Cardiac fibroblast (primary cell): ENCODE results near the gene SPACA9.

Experiments used
- DNase-seq, 2 donors: peaks; one replicate each; pipeline versions ENCODE4 v3.0.0 to v3.0.0-alpha.2; 2010; ENCODE audit warnings: low read depth in 2 of 2
- H3K4me3 ChIP-seq, 2 donors: replicated peaks in 1 of 2; 1 replicate in 1 of 2; 2 replicates in 1 of 2; pipeline ENCODE4 v1.5.1; 2011; ENCODE audit warnings: low read depth in 2 of 2, low read length in 2 of 2, mild to moderate bottlenecking in 2 of 2, moderate library complexity in 1 of 2
- CTCF ChIP-seq: IDR thresholded peaks from one replicate; pipeline ENCODE4 v1.5.1; 2011; ENCODE audit warnings: low read depth, mild to moderate bottlenecking, low read length, inconsistent platforms

Gene SPACA9

GRCh38 chr9:132882616-132883015 is 3.9 kb downstream of the SPACA9 start:
- no peak overlapping the region for H3K4me3 ChIP-seq
- no peak for DNase-seq
- TF ChIP-seq CTCF, result no peak

GRCh38 chr9:132883349-132884294 is 4.9 kb downstream of the SPACA9 start:
- TF ChIP-seq CTCF, result no peak

GRCh38 chr9:132885720-132886333 is 7.1 kb downstream of the SPACA9 start:
- no peak for DNase-seq
- no peak overlapping the region for H3K4me3 ChIP-seq
- no peak for TF ChIP-seq CTCF

More at GRCh38 chr9:132883349-132884294, 4.9 kb downstream of the SPACA9 start:
- DNase-seq, result no peak
- no peak overlapping the region for H3K4me3 ChIP-seq

- DNase-seq, result no peak
- TF ChIP-seq CTCF, result no peak
Measured at GRCh38 chr9:132886334-132886725, 7.6 kb downstream of the SPACA9 start.

DNA sequence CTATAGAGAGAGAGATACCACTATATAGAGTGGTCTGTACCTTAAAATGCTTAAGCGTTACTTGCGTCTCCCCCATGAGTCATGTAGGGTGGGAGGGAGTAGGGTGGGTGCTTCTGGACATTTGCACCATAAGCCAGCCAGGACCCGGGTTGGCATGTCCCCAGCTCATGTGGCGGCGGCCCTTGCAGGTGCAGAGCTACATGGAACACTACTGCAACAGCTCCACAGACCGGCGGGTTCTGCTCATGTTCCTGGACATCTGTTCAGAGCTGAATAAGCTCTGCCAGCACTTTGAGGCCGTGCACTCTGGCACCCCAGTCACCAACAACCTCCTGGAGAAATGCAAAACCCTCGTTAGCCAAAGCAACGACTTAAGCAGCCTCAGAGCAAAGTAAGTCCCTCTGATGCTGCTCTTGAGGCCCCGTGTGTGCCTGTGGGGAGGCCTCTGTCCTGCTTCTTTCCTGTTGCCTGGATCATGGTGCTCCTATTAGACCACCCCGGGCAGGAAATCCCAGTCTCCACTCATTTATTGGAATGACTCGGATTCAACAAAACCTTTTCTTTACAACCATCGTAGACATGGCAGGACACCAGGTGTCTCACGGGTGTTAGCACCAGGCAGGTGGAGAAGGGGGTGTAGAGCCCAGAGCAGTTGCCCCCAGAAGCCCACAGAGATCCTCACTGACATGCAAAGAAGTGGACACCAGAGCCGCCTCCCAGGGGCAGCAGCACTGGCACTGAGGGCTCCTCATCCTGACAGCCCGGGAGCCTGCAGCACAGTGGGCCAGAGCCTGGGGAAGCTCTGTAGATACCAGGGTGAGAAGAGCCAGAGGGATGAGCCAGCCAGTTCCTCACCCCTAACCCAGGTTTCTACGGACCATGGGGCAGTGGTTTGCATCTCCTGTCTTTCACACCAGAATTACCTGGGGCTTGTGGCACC is 8.8 kb downstream of the SPACA9 start:
- H3K4me3 ChIP-seq, result no peak overlapping the region
- TF ChIP-seq CTCF, result no peak
- no peak for DNase-seq

More at GRCh38 chr9:132886334-132886725, 7.6 kb downstream of the SPACA9 start:
- H3K4me3 ChIP-seq, result no peak overlapping the region

DNA sequence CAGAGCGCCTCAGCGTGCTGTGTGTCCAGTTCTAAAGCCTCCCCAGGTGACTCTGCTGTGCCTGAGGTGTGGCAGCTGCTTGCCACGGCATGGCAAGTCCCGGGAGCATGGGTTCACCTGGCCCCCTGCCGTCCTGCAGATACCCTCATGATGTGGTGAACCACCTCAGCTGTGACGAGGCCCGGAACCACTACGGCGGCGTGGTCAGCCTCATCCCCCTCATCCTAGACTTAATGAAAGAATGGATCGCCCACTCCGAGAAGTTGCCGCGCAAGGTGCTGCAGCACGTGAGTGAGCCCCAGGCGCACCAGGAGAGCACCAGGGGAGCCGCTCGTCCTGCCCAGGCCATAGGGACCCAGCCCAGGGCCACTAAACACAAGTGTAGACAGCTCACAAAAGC is 9.5 kb downstream of the SPACA9 start:
- no peak for DNase-seq
- no peak for TF ChIP-seq CTCF
- H3K4me3 ChIP-seq, result no peak overlapping the region
